Spleen (tissue), 7 donors: ENCODE measurements around the gene ZER1.

ENCODE experiments used
- POLR2A ChIP-seq, 3 donors: fragments of 450-650 bp; IDR thresholded peaks; one replicate each; pipeline ENCODE4 v1.5.1; 2017; ENCODE audit warnings: antibody characterized with exemption in 3 of 3, mild to moderate bottlenecking in 1 of 3
- POLR2AphosphoS5 ChIP-seq, 3 donors: sonication (generic); formaldehyde crosslinking; IDR thresholded peaks; one replicate each; pipeline ENCODE4 v1.5.1; 2017; ENCODE audit warnings: antibody characterized with exemption in 3 of 3
- TF ChIP-seq, protein P1 (sequence below), 11 experiments: fragments of 200-600 bp in 7 of 11; fragments of 450-650 bp in 4 of 11; sonication (generic) in 4 of 11; IDR thresholded peaks in 8 of 11; conservative IDR thresholded peaks in 3 of 11; 1 replicate in 7 of 11; 2 replicates in 4 of 11; pipeline versions ENCODE4 v1.4.0 to v1.8.0; 2016 to 2021; ENCODE audit warnings: antibody characterized with exemption in 11 of 11, inconsistent platforms in 4 of 11, mild to moderate bottlenecking in 1 of 11
- donor health status: DM: no; HTN: no; CAD: no; lungs with moderate emphysema.
- donor health status: DM: no; HTN: no; CAD: no.
- donor health status: DM: no; HTN: no; CAD: no.

DNA sequence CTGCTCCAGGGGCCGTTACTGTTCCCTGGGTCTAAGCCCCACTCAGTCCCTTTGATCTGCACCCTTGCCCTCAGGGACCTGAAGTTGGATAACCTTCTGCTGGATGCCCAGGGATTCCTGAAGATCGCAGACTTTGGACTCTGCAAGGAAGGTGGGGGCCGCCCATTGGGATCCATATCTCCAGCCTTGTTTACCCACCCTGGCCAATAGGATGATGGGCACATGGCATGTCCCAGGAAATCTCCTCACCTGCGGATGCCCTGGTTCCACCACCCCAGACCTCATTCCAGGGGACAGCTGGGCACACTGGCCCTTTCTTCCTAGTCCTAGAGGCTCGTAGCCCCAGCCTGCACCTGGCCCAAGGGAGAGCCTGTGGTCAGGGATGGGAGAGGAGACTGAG, 53.3 kb downstream of the ZER1 start:
- TF ChIP-seq POLR2A (IDR thresholded peaks at IDR 0.05) (no peak), POLR2AphosphoS5 (IDR thresholded peaks at IDR 0.05) (no peak)
- TF ChIP-seq, protein P1, sequence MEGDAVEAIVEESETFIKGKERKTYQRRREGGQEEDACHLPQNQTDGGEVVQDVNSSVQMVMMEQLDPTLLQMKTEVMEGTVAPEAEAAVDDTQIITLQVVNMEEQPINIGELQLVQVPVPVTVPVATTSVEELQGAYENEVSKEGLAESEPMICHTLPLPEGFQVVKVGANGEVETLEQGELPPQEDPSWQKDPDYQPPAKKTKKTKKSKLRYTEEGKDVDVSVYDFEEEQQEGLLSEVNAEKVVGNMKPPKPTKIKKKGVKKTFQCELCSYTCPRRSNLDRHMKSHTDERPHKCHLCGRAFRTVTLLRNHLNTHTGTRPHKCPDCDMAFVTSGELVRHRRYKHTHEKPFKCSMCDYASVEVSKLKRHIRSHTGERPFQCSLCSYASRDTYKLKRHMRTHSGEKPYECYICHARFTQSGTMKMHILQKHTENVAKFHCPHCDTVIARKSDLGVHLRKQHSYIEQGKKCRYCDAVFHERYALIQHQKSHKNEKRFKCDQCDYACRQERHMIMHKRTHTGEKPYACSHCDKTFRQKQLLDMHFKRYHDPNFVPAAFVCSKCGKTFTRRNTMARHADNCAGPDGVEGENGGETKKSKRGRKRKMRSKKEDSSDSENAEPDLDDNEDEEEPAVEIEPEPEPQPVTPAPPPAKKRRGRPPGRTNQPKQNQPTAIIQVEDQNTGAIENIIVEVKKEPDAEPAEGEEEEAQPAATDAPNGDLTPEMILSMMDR (IDR thresholded peaks at IDR 0.05 in 8 of 11, conservative IDR thresholded peaks at IDR 0.05 in 3 of 11), result no peak
